ENCODE results near the gene TSPAN1.
"Not testable (repeated sequence)": the region's sequence is repeated elsewhere in the genome, so short reads cannot be mapped to it uniquely, and the experiment has no call there.

Gene TSPAN1

GRCh38 chr1:46211051-46211450 lies 36.2 kb downstream of the TSPAN1 start:
- no peak overlapping the region for H3K4me3 ChIP-seq (ENCODE audit: low read depth, low read length)

- no peak overlapping the region for H3K4me3 ChIP-seq (ENCODE audit: low read depth, low read length)
Measured at GRCh38 chr1:46215504-46215903, 40.6 kb downstream of the TSPAN1 start.

- no peak overlapping the region for H3K4me3 ChIP-seq (ENCODE audit: low read depth, low read length)
Measured at GRCh38 chr1:46218443-46218842, 43.6 kb downstream of the TSPAN1 start.

GRCh38 chr1:46219551-46220520 lies 44.9 kb downstream of the TSPAN1 start:
- no peak overlapping the region for H3K4me3 ChIP-seq (ENCODE audit: low read depth, low read length)

- H3K4me3 ChIP-seq (ENCODE audit: low read depth, low read length), result no peak overlapping the region
Measured at GRCh38 chr1:46220808-46221207, 45.9 kb downstream of the TSPAN1 start.

- no peak overlapping the region for H3K4me3 ChIP-seq (ENCODE audit: low read depth, low read length)
Measured at GRCh38 chr1:46221749-46222148, 46.9 kb downstream of the TSPAN1 start.

GRCh38 chr1:46223055-46223454 lies 48.2 kb downstream of the TSPAN1 start:
- not testable (repeated sequence) for H3K4me3 ChIP-seq (ENCODE audit: low read depth, low read length)

GRCh38 chr1:46223472-46223943 lies 48.6 kb downstream of the TSPAN1 start:
- no peak overlapping the region for H3K4me3 ChIP-seq (ENCODE audit: low read depth, low read length)

GRCh38 chr1:46224966-46225365 lies 50.1 kb downstream of the TSPAN1 start:
- no peak overlapping the region for H3K4me3 ChIP-seq (ENCODE audit: low read depth, low read length)

GRCh38 chr1:46231231-46231630 lies 56.3 kb downstream of the TSPAN1 start:
- H3K4me3 ChIP-seq (ENCODE audit: low read depth, low read length), result not testable (repeated sequence)
